HG03342 (cell line): Measurements from ENCODE around the gene CRACR2B.

Experiments used
- ATAC-seq: cut with Tn5 transposase; IDR thresholded peaks from one replicate; pipeline ENCODE4 v1.9.1; 2021; ENCODE audit warnings: mild to moderate bottlenecking, moderate library complexity; ENCODE audit not compliant: unreplicated experiment

Gene CRACR2B

DNA sequence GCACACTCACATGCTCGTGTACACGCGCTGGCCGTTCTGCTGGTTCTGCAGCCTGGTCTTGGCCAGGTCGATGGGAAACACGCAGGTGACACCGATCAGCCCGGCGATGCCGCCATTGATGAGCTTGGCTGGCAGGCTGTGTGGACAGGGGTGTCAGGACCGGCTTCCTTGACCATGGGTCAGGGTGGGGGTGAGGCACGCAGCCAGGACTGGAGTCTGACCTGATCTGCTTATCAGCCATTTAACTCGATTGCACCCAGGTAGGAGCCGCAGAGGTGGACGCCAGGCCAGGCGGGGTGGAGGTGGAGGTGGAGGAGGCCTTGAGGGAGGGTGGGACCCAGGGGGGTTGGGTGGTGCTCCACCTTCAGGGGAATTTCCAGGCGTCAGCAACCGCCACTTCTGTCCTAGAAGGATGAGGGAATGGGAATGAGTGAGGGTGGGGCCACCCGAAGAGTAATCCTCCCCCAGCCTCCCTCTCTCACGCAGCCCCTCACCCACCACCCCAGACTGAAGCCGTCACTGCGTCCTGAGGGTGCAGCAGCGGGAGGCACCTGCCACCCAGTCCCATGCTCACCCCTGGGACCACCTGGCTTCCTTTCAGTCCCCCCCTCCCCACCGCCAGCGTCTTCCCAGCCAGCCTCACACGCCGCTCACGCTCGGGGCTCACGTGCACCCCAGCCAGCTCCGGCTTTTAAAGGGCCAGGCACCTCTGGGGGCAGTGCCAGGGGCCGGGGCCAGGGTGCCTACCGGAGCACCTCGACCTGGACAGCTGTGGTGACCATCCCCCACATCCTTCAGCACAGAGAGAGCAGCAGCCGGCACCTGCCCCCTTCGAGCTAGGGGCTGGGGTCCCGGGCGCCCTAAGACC, 32.7 kb upstream of the CRACR2B start:
- no peak for ATAC-seq

DNA sequence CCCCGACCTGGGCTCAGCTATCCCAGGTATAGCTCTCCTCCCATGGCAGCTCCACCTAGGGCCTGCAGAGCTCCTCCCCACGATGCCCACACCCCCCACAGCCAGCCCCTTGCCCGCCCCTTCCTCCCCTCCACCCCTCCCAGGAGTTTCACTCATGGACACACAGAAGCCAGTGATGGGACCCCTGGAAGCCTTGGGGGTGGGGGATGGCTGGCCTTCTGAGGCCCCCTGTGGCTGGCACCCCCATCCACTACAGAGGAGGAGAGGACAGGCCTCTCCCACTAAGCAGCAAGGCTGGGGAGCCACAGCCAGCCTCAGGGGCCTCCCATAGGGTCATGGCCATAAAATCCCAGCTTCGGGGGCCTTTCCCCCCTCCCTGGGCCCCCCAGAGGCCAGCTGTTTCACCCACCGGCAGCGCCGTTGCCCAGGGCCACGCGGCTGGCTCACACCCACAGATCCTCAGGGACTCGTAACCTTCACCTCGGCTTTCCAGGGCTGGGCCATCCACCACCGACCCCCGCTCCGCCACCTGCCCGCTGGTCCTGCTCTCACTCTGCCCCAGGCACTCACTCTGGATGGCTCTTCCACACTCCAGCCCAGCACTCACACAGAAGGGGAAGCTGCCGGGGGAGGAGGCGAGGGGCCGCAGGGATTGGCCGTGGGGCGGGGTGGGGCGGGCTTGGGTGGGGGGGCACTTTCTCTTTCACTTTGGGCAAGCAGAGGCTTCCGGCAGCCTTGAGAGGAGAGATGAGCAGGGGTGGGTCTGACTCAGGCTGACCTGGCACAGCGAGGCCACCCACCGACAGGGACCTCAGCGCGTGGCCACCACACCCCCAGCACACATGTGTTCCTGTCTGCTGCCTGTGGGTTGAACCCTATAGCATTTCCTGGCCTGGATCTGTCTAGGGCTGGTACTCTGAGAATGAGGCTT, 31.8 kb upstream of the CRACR2B start:
- ATAC-seq = peak; percentile 16

GRCh38 chr11:796565-797295, 31.0 kb upstream of the CRACR2B start:
- no peak for ATAC-seq

DNA sequence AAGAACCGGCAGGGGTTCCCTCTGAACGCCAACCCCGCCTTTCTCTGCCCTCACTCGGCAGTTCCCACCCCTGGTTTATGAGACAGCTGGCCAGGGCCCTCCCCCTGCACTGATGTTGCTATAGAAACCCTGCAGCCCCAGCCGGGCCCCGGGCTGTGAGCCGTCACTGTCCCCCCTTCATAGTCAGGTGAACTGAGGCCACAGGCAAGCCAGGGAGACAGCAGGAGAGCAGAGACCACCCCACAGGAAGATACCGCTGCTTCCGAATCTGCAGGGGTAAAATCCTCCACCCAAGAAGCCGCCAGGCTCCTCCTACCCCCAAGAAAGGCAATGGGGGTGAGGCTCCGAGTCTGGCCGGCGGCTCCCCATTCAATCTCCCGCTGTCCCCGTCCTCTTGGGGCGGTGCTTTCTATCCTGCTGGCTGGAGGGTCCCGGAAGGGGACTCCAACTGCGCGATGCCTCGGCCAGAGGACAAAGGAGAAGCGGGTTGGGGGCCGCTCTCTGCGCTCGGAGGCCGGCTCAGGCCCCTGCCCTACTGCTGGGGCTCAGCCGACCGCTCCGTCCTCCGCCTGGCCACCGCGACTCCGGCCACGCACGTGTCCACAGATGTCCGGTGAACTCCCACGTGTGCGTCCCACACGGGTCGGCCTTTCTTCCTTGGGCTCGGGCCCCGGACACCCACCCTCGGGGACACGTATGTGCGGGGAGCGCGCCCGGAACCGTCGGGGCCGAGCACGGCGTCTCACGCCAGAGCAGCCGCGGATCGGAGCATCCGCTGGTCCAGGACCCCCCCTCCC, 30.2 kb upstream of the CRACR2B start:
- ATAC-seq = peak; percentile 42

- ATAC-seq = peak; percentile 58
Observed at GRCh38 chr11:798093-798713, 29.5 kb upstream of the CRACR2B start, which contains the start of gene SLC25A22. Gene SLC25A22, minus strand, starts transcription at chr11:798281. Its CDS starts 3,275 bp downstream, at chr11:795006.

DNA sequence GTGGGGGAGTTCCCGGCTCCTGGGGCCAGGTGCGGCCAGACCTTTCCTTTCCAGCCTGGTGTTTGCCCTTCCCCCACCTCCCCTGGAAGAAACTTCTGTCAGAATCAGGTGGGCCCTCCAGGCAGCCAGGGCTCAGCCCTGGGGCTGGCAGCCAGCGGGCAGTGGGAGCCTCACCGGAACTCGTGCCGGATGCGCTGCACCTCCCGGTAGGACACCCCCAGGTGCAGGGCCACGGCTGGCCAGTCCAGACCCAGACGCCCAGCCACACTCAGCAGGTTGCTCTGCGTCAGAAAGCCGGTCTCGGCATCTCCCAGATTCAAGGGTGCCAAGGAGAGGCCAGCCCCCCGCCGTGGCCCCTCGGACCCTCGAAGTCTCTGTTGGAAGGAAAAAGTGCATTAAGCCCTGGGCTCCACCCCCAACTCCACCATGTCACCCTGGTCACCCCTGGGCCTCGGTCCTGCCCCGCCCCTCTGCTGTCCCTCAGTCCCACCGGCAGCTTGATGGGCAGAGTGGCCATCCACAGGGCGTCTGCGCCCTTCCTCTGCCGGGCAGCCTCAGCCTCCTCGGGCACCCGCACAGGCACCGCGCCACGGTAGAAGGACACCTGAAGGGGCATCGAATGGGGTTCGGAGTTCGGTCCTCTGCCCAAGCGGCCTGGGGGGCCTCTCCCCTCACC, 27.9 kb upstream of the CRACR2B start:
- no peak for ATAC-seq

GRCh38 chr11:800473-800872, 27.2 kb upstream of the CRACR2B start:
- ATAC-seq = no peak

DNA sequence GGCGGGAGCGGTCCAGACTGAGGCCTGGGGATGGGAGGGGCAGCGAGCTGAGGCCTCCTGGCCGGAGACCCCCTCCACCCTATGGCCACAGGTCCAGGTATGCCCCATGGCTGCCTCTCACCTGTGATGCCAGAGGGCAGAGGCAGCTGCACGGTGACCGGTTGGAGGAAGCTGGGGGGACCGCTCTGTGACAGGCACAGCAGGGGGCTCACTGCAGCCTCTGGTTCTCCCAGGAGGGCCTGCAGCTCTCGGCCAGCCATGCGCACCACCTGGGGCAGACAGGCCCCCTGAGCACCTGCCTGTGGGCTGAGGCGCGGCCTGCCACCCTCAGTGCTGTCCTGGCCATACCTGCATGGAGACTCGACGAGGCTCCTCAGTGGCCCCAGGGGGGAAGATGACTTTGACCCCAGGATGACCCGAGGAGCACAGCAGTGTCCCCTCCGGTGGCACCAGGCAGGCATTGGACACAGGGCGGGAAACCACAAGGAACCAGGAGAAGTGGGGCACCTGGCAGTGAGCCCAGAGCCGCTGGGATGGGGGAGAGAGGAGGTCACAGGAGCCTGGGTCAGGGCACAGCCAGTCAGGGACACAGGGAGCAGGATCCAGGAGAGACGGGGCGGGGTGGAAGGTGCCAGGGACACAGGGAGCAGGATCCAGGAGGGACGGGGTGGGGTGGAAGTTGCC, 26.5 kb upstream of the CRACR2B start:
- no peak for ATAC-seq

DNA sequence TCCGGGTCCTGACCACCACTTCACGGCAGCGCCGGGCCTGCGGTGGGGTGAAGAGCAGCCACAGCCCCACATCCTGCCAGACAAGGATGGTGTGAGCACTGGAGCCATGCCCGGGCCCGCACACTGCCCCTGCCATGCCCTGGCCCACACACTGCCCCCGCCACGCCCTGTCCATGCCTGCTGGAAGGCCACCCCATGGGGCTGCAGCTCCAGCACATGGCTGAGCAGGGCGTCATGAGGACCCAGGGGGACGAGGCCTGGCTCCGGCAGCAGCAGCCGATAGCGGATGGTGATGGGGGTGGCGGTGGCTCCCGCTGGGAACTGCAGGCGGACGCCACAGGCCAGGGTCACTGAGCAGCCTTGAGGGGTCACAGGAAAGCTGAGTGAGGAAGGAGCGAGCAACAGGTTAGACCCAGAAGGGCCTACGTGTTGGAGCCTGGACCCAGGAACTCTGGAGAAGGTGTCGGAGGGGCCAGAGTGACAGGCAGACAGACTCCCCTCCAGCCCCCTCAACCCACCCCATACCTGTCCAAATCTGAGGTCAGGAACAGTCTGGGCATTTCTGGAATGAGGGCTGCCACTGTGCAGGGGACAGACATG, 25.6 kb upstream of the CRACR2B start:
- ATAC-seq = no peak

GRCh38 chr11:802693-803466, 24.8 kb upstream of the CRACR2B start:
- ATAC-seq = no peak

DNA sequence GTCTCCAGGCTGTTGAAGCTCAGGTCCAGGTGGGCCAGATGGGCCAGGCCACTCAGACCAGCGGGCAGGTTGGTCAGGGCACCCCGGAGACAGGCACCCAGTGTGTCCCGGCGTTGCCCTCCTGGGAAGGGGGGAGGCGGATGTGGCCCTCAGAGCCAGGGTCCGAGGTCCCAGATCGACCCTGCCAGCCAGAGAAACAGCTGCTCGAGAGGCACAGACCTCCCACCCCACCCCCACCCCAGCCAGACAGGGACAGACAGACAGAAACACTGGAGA, 24.3 kb upstream of the CRACR2B start:
- ATAC-seq = no peak

DNA sequence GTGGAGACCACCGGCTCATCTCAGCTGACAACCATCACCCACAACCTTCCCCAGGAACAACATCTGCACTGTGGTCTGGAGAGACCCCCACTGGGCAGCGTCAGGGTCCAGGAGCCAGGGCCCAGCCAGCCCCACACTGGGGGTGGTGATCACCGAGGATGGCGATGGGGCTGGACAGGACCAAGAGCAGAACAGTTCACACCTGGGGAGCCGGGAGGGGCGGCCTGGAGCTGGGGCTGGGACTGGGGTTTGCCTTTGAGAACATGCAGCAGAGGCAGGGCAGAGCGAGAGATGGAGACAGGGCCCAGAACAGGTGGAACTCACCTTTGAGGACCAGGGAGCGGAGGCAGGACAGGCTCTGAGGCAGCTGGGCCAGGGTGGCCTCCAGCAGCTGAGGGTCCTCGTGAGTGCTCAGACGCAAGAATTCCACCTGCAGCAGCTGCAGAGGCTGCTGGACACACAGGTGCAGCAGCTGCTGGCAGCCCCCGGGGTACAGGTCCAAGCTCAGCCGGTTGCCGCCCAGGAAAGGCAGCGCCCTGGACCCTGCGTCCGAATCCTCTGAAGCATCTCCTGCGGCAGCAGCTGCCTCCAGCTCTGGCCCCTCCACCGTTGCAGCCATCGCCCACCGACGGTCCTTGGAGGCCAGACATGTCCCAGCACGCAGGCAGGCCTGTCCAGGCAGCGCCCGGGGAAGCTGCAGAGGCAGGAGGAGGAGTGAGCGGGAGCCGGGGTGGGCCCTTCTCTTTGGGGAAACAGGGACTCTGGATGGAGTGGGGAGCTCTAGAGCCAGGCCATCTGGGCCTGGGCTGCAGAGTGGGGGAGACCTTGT, 23.7 kb upstream of the CRACR2B start:
- no peak for ATAC-seq

GRCh38 chr11:804599-804964, 23.1 kb upstream of the CRACR2B start:
- ATAC-seq = no peak

GRCh38 chr11:808427-809286, 19.1 kb upstream of the CRACR2B start:
- ATAC-seq = no peak

- ATAC-seq = peak; percentile 70
Observed at GRCh38 chr11:809287-810039, 18.3 kb upstream of the CRACR2B start, which contains the start of gene RPLP2. Gene RPLP2, plus strand, starts transcription at chr11:809967. Its CDS starts 268 bp downstream, at chr11:810235.
